ENCODE measurements around the gene CBL. TPM values are rescaled to one million over a fixed set of nuclear protein-coding genes. Genes with fewer than 3 reads are reported as not detected.
"Not testable (repeated sequence)": the region's sequence is repeated elsewhere in the genome, so short reads cannot be mapped to it uniquely, and the experiment has no call there.

CBL gene
- total RNA-seq, 3 donors from 2014 or later: 11.0 to 24.4 (median 13.1) TPM

GRCh38 chr11:119161871-119162270 is 44.3 kb upstream of the CBL start:
- no peak for ATAC-seq
- no peak overlapping the region for H3K4me3 ChIP-seq
- intact Hi-C loops (cut with DNase I, micrococcal nuclease): no loop called here
- no peak for DNase-seq
- H3K36me3 ChIP-seq (ENCODE audit: low read depth): no peaks in the 10 kb centered on the region
- no peaks in the 10 kb centered on the region for H3K4me1 ChIP-seq (ENCODE audit: low read depth)
- no peaks in the 10 kb centered on the region for H3K9me3 ChIP-seq
- TF ChIP-seq CTCF (IDR thresholded peaks at IDR 0.05): no peak

DNA sequence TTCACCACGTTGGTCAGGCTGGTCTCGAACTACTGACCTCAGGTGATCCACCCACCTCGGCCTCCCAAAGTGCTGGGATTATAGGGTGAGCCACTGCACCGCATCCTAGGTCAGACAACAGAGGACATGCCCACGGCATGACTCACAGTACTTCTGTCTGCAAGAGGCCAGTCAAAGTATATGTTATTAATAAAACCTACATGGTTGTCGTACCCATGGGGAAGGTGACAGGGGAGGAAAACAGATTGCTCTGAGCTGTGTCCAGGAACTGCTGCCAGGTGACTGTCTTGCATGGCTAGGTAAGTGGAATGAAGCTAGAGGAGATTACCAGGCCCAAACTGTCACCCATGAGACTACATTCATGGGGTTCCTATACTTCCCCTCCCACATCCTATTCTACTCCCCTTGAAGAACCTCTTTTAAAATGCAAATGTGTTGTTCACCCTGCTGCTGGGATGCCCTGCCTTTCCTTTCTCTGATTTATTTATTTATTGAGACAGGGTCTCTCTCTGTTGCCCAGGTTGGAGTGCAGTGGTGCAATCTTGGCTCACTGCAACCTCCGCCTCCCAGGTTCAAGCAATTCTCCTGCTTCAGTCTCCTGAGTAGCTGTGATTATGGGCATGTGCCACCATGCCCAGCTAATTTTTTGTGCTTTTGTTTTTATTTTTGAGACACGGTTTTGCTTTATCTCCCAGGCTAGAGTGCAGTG is 39.6 kb upstream of the CBL start:
- ATAC-seq (no peak), DNase-seq (no peak)
- no peaks in the 10 kb centered on the region for H3K9me3 ChIP-seq
- no peaks in the 10 kb centered on the region for H3K36me3 ChIP-seq (ENCODE audit: low read depth)
- H3K4me1 ChIP-seq (ENCODE audit: low read depth): no peaks in the 10 kb centered on the region
- H3K4me3 ChIP-seq: no peak overlapping the region
- intact Hi-C loops (cut with DNase I, micrococcal nuclease): no loop called here
- no peak for TF ChIP-seq CTCF (IDR thresholded peaks at IDR 0.05)

GRCh38 chr11:119167077-119167458 is 39.1 kb upstream of the CBL start:
- H3K4me1 ChIP-seq (ENCODE audit: low read depth); H3K9me3 ChIP-seq; DNase-seq; ATAC-seq; H3K4me3 ChIP-seq; H3K36me3 ChIP-seq (ENCODE audit: low read depth); intact Hi-C loops (cut with DNase I, micrococcal nuclease): not testable (repeated sequence)

DNA sequence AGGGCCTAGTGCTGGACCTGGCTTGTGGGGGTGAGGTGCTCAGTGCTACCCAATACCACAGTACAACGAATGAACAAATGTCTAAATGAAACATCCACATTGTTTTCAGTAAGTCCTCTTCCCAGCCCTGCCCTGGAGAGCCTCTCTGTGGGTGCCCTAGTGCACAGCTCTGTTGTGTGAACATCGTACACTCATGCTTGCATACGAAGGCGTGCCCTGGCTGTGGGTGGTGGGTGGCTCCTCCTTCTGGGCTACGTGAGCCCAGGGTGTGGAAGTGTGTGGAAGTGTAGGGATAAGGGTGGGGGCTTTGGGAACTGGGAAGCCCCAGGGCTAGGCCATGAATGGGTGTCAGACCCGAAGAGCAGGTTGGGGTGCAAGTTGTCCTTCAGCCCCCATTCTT is 38.2 kb upstream of the CBL start:
- Histone ChIP-seq H3K4me1 (ENCODE audit: low read depth) (no peaks in the 10 kb centered on the region), H3K36me3 (ENCODE audit: low read depth) (no peaks in the 10 kb centered on the region), H3K4me3 (no peak overlapping the region), H3K9me3 (no peaks in the 10 kb centered on the region)
- no peak for TF ChIP-seq CTCF (IDR thresholded peaks at IDR 0.05)
- peak in 2 of 3 donors; percentile 44 to 61 for DNase-seq
- intact Hi-C loops (cut with DNase I, micrococcal nuclease): no loop called here
- peak; percentile 57 for ATAC-seq

DNA sequence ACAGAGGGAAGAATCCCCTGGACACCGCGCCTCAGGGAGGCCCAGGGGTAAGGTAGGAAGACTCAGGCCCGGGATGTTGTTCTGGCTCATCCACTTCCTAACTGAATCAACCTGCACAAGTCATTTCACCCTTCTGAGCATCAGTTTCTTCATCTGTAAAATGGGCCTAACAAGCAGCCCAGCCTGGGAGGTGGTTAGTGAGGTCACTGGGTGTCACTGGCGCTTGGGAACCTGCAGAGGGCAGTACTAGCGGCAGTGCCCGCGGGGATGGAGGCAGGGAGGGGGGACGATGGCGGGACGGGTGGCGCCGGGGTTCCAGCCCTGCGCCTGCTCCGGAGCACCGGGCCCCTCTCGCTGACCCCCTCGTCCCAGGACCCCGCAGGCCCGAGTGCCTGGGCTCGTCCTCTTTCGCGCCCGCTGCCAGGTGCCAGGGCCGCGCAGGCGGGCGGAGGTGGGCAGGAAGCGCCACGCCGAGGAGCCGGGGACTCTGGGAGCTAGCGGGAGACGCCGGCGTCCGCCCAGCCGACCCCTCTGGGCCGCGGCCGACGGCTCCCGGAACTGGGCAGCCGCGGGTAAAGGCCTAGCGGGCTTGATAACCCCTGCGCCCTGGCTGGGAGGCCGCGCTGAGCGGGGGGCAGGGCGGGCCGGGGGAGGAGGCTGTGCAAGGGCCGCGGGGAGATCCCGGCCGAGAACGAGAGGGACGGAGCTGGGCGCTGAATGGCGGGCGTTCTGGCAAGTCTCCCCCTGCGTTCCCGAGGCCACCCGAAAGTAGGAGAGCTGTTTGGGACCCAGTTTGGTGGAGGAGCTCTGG is 37.5 kb upstream of the CBL start, which contains the start of gene NLRX1:
TSS of gene NLRX1 (plus strand) at position 255 of the 811 bp plus-strand sequence. CDS start 2,679 bp downstream, outside the sequence.
- Histone ChIP-seq H3K4me3 (peak within 1 kb of the TSS; percentile 74), H3K36me3 (ENCODE audit: low read depth) (no peaks in the 10 kb centered on the region), H3K9me3 (no peaks in the 10 kb centered on the region), H3K4me1 (ENCODE audit: low read depth) (no peaks in the 10 kb centered on the region)
- intact Hi-C loops (cut with DNase I, micrococcal nuclease): no loop called here
- peak; percentile 88 to 89 (median 89) for DNase-seq
- peak; percentile 94 for TF ChIP-seq CTCF (IDR thresholded peaks at IDR 0.05)
- ATAC-seq: peak; percentile 98

DNA sequence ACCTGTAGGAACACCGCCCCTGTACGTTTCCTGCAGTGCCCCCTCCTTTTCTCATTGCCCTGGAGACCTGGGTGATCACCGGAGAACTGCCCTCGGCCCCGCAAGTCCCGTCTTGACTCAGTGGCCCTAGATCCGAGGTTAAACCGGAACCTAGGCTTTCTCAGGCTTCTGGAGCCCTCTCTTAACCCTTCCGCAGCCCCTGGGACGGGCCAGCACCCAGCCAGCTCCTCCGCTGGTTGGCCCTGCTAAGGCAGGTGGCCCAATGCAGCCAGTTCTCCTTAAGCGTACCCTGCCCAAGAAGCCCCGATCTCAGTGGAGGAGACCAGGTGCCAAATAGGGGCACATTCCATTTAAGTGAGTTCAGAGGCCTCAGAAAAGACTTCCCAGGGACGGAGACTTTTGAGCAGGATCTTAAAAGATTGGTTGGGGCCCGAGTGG is 36.8 kb upstream of the CBL start:
- intact Hi-C loops (cut with DNase I, micrococcal nuclease): no loop called here
- Histone ChIP-seq H3K9me3 (no peaks in the 10 kb centered on the region), H3K4me3 (peak overlapping the region; percentile 74), H3K36me3 (ENCODE audit: low read depth) (no peaks in the 10 kb centered on the region), H3K4me1 (ENCODE audit: low read depth) (no peaks in the 10 kb centered on the region)
- ATAC-seq (peak; percentile 48), DNase-seq (peak in 1 of 3 donors; percentile 55)
- no peak for TF ChIP-seq CTCF (IDR thresholded peaks at IDR 0.05)
